Measurements from ENCODE around the gene SDK1.

The SDK1 gene

GRCh38 chr7:4174016-4174415 is 873.0 kb downstream of the SDK1 start:
- no peak for TF ChIP-seq CTCF (IDR thresholded peaks at IDR 0.05)

GRCh38 chr7:4174451-4174850 is 873.4 kb downstream of the SDK1 start:
- TF ChIP-seq CTCF (IDR thresholded peaks at IDR 0.05) = no peak
- no peak overlapping the region for H3K27ac ChIP-seq
- no peak overlapping the region for H3K4me3 ChIP-seq
- DNase-seq (ENCODE audit: low spot score) = no peak

More at GRCh38 chr7:4174016-4174415, 873.0 kb downstream of the SDK1 start:
- DNase-seq (ENCODE audit: low spot score) = no peak
- no peak overlapping the region for H3K27ac ChIP-seq
- no peak overlapping the region for H3K4me3 ChIP-seq

- no peak for TF ChIP-seq CTCF (IDR thresholded peaks at IDR 0.05)
- DNase-seq (ENCODE audit: low spot score) = no peak
Observed at GRCh38 chr7:4174884-4175283, 873.8 kb downstream of the SDK1 start.

GRCh38 chr7:4175346-4175973 is 874.4 kb downstream of the SDK1 start:
- TF ChIP-seq CTCF (IDR thresholded peaks at IDR 0.05) = no peak
- H3K27ac ChIP-seq = no peak overlapping the region
- H3K4me3 ChIP-seq = no peak overlapping the region
- DNase-seq (ENCODE audit: low spot score) = no peak

More at GRCh38 chr7:4174884-4175283, 873.8 kb downstream of the SDK1 start:
- no peak overlapping the region for H3K4me3 ChIP-seq
- H3K27ac ChIP-seq = no peak overlapping the region

- Histone ChIP-seq H3K27ac (no peak overlapping the region), H3K4me3 (no peak overlapping the region)
- DNase-seq (ENCODE audit: low spot score) = no peak
- TF ChIP-seq CTCF (IDR thresholded peaks at IDR 0.05) = no peak
Observed at GRCh38 chr7:4177001-4177400, 875.9 kb downstream of the SDK1 start.

- no peak for DNase-seq (ENCODE audit: low spot score)
- Histone ChIP-seq H3K27ac (no peak overlapping the region), H3K4me3 (no peak overlapping the region)
- no peak for TF ChIP-seq CTCF (IDR thresholded peaks at IDR 0.05)
Observed at GRCh38 chr7:4178416-4178815, 877.4 kb downstream of the SDK1 start.

GRCh38 chr7:4178916-4179687 is 878.0 kb downstream of the SDK1 start:
- no peak for TF ChIP-seq CTCF (IDR thresholded peaks at IDR 0.05)
- Histone ChIP-seq H3K4me3 (no peak overlapping the region), H3K27ac (no peak overlapping the region)
- DNase-seq (ENCODE audit: low spot score) = no peak
